H9 (cell line): ENCODE measurements around the gene S100P. TPM values are rescaled to one million over a fixed set of nuclear protein-coding genes. Genes with fewer than 3 reads are reported as not detected.

Experiments used
- DNase-seq: peaks from one replicate; pipeline ENCODE4 v3.0.0-alpha.2; 2017
- H2AFZ ChIP-seq: one replicate; pipeline ENCODE4 v1.6.1; 2013; ENCODE audit warnings: mild to moderate bottlenecking, low read length, control low read depth, moderate library complexity
- H2AK5ac ChIP-seq: 2 replicates; pipeline ENCODE4 v1.6.1; 2013; ENCODE audit warnings: low read length, control low read depth, mixed read lengths; ENCODE audit not compliant: insufficient read length
- H2BK120ac ChIP-seq: one replicate; pipeline ENCODE4 v1.6.1; 2013; ENCODE audit warnings: low read depth, mild to moderate bottlenecking, low read length, control low read depth, inconsistent platforms; ENCODE audit not compliant: poor library complexity, severe bottlenecking
- H2BK12ac ChIP-seq: 2 replicates; pipeline ENCODE4 v1.6.1; 2013; ENCODE audit warnings: low read length, control low read depth, mixed read lengths, low read depth; ENCODE audit not compliant: insufficient read length
- H2BK15ac ChIP-seq: 2 replicates; pipeline ENCODE4 v1.6.1; 2013; ENCODE audit warnings: low read depth, low read length, control low read depth
- H2BK20ac ChIP-seq: one replicate; pipeline ENCODE4 v1.6.1; 2013; ENCODE audit warnings: low read depth, mild to moderate bottlenecking, low read length, control low read depth, inconsistent platforms; ENCODE audit not compliant: poor library complexity, severe bottlenecking
- H2BK5ac ChIP-seq: 2 replicates; pipeline ENCODE4 v1.6.1; 2013; ENCODE audit warnings: low read length, control low read depth, mixed read lengths; ENCODE audit not compliant: insufficient read length
- H3K14ac ChIP-seq: 2 replicates; pipeline ENCODE4 v1.6.1; 2013; ENCODE audit warnings: low read length, control low read depth; ENCODE audit not compliant: insufficient read depth
- H3K18ac ChIP-seq: 2 replicates; pipeline ENCODE4 v1.6.1; 2013; ENCODE audit warnings: low read depth, mild to moderate bottlenecking, mixed read lengths, low read length, control low read depth; ENCODE audit not compliant: insufficient read length
- H3K23ac ChIP-seq: 2 replicates; pipeline ENCODE4 v1.6.1; 2013; ENCODE audit warnings: low read length, control low read depth, mixed read lengths, low read depth; ENCODE audit not compliant: insufficient read length
- H3K23me2 ChIP-seq: 2 replicates; pipeline ENCODE4 v1.6.1; 2013; ENCODE audit warnings: low read depth, mild to moderate bottlenecking, mixed read lengths, low read length, control low read depth; ENCODE audit not compliant: insufficient read length, poor library complexity, severe bottlenecking
- H3K27ac ChIP-seq: 2 replicates; pipeline ENCODE4 v1.5.1; 2013; ENCODE audit warnings: low read length, control low read depth, mixed read lengths, low read depth; ENCODE audit not compliant: insufficient read length
- H3K27me3 ChIP-seq: 2 replicates; pipeline ENCODE4 v1.6.1; 2013; ENCODE audit warnings: low read length, control low read depth, inconsistent platforms; ENCODE audit not compliant: insufficient read depth
- H3K4ac ChIP-seq: 2 replicates; pipeline ENCODE4 v1.6.1; 2013; ENCODE audit warnings: low read depth, mild to moderate bottlenecking, control low read depth, inconsistent platforms, low read length, moderate library complexity
- H3K4me1 ChIP-seq: 2 replicates; pipeline ENCODE4 v1.6.1; 2013; ENCODE audit warnings: low read length, control low read depth, inconsistent platforms; ENCODE audit not compliant: insufficient read depth
- H3K4me2 ChIP-seq: 2 replicates; pipeline ENCODE4 v1.6.1; 2013; ENCODE audit warnings: low read length, control low read depth, mixed read lengths; ENCODE audit not compliant: insufficient read length, insufficient read depth
- H3K56ac ChIP-seq: 2 replicates; pipeline ENCODE4 v1.6.1; 2013; ENCODE audit warnings: low read depth, mild to moderate bottlenecking, mixed read lengths, low read length, control low read depth; ENCODE audit not compliant: insufficient read length
- H3K79me1 ChIP-seq: 2 replicates; pipeline ENCODE4 v1.6.1; 2013; ENCODE audit warnings: low read depth, mild to moderate bottlenecking, moderate library complexity, low read length, control low read depth, inconsistent platforms; ENCODE audit not compliant: insufficient read depth, poor library complexity, severe bottlenecking
- H3K79me2 ChIP-seq: 2 replicates; pipeline ENCODE4 v1.6.1; 2013; ENCODE audit warnings: low read length, control low read depth, inconsistent platforms; ENCODE audit not compliant: insufficient read depth
- H3K9ac ChIP-seq: 2 replicates; pipeline ENCODE4 v1.6.1; 2013; ENCODE audit warnings: low read length, control low read depth, mixed read lengths; ENCODE audit not compliant: insufficient read length; ENCODE audit errors: extremely low read depth
- H3K9me3 ChIP-seq: one replicate; pipeline ENCODE4 v1.6.1; 2013; ENCODE audit warnings: low read depth, low read length, inconsistent platforms; ENCODE audit not compliant: control insufficient read depth
- H3T11ph ChIP-seq: one replicate; pipeline ENCODE4 v1.6.1; 2013; ENCODE audit warnings: mild to moderate bottlenecking, low read length, control low read depth, inconsistent platforms
- H4K20me1 ChIP-seq: one replicate; pipeline ENCODE4 v1.6.1; 2013; ENCODE audit not compliant: control insufficient read depth, insufficient read length, insufficient read depth
- H4K5ac ChIP-seq: 2 replicates; pipeline ENCODE4 v1.6.1; 2013; ENCODE audit warnings: low read depth, mild to moderate bottlenecking, mixed read lengths, low read length, control low read depth; ENCODE audit not compliant: insufficient read length
- H4K8ac ChIP-seq: replicated peaks from 2 replicates; pipeline ENCODE4 v1.6.1; 2013; ENCODE audit warnings: low read length, control low read depth, mixed read lengths, low read depth; ENCODE audit not compliant: insufficient read length
- H4K91ac ChIP-seq: 2 replicates; pipeline ENCODE4 v1.6.1; 2013; ENCODE audit warnings: low read depth, mild to moderate bottlenecking, moderate library complexity, mixed read lengths, low read length, control low read depth; ENCODE audit not compliant: insufficient read length
- H3K27ac Mint-ChIP-seq, 3 experiments: 2 replicates in 2 of 3; 3 replicates in 1 of 3; pipeline ENCODE4 v1.8.0; 2020 to 2021; ENCODE audit warnings: mixed read lengths in 3 of 3, mild to moderate bottlenecking in 1 of 3, moderate library complexity in 1 of 3
- H3K27me3 Mint-ChIP-seq: 2 replicates; pipeline ENCODE4 v1.8.0; 2021; ENCODE audit warnings: low read depth, mild to moderate bottlenecking, moderate library complexity, mixed read lengths
- H3K36me3 Mint-ChIP-seq, 3 experiments: 2 replicates in 2 of 3; 3 replicates in 1 of 3; pipeline ENCODE4 v1.8.0; 2020 to 2021; ENCODE audit warnings: low read depth in 3 of 3, mixed read lengths in 3 of 3; ENCODE audit not compliant: insufficient read depth in 1 of 3
- H3K4me1 Mint-ChIP-seq, 2 experiments: 2 replicates each; pipeline ENCODE4 v1.8.0; 2020; ENCODE audit warnings: mixed read lengths in 2 of 2
- H3K4me3 Mint-ChIP-seq, 2 experiments: 2 replicates in 1 of 2; 3 replicates in 1 of 2; pipeline ENCODE4 v1.8.0; 2020 to 2021; ENCODE audit warnings: mild to moderate bottlenecking in 2 of 2, mixed read lengths in 2 of 2, moderate library complexity in 1 of 2
- H3K9me3 Mint-ChIP-seq, 2 experiments: 2 replicates in 1 of 2; 3 replicates in 1 of 2; pipeline ENCODE4 v1.8.0; 2020; ENCODE audit warnings: mild to moderate bottlenecking in 2 of 2, mixed read lengths in 2 of 2, moderate library complexity in 1 of 2
- CTCF ChIP-seq: fragments of 200-600 bp; sonication (generic); conservative IDR thresholded peaks from 3 replicates; pipeline ENCODE4 v1.8.0; 2021; ENCODE audit warnings: antibody characterized with exemption, mild to moderate bottlenecking
- WGBS: extraction: QIAGEN DNeasy Blood & Tissue Kit; methylation state at CpG from one replicate; pipeline ENCODE4 v1.1.7; 2013; ENCODE audit warnings: missing lambda C conversion rate, low lambda C conversion rate, mixed read lengths; ENCODE audit not compliant: insufficient read length; ENCODE audit errors: extremely low coverage; 5-methylcytosine and 5-hydroxymethylcytosine counted together
- total RNA-seq: library from RNA; stranded (reverse); gene quantifications from 2 replicates; pipeline ENCODE4 v1.2.1, GENCODE V29; 2021

S100P gene
- total RNA-seq, 1 experiment from 2014 or later: not detected

GRCh38 chr4:6681191-6681590 lies 12.5 kb upstream of the S100P start:
- Histone ChIP-seq H2AK5ac (no peak overlapping the region), H3K9ac (no peak overlapping the region), H3K18ac (no peak overlapping the region), H3K23ac (no peak overlapping the region), H3K79me2 (peaks cover under 1% of the 10 kb centered on the region; the same call in 1 of the 2 replicates), H2BK20ac (no peak overlapping the region), H3K23me2 (no peaks in the 10 kb centered on the region), H2BK5ac (no peak overlapping the region), H3K9me3 (no peaks in the 10 kb centered on the region), H3K14ac (no peak overlapping the region; the same call in 1 of the 2 replicates), H3K27ac (no peak overlapping the region), H3K4me2 (no peak overlapping the region), H3K4me1 (peaks cover 1% of the 10 kb centered on the region; the same call in 1 of the 2 replicates), H3K56ac (no peak overlapping the region), H4K20me1 (no peaks in the 10 kb centered on the region), H3K4ac (no peak overlapping the region), H3K79me1 (peaks cover under 1% of the 10 kb centered on the region), H2BK120ac (no peak overlapping the region), H4K8ac (no peak overlapping the region), H2AFZ (no peak overlapping the region), H3T11ph (no peak overlapping the region), H2BK12ac (no peak overlapping the region), H2BK15ac (no peak overlapping the region), H4K91ac (no peak overlapping the region), H3K27me3 (no peaks in the 10 kb centered on the region), H4K5ac (no peak overlapping the region)
- H3K27ac Mint-ChIP-seq: no peak overlapping the region
- no peak overlapping the region for H3K4me3 Mint-ChIP-seq
- H3K4me1 Mint-ChIP-seq: peaks cover 9 to 11% of the 10 kb centered on the region in 2 experiments
- DNase-seq: no peak
- no peak; the same call in 2 of the 3 replicates for TF ChIP-seq CTCF
- peaks cover 15 to 19% (median 16%) of the 10 kb centered on the region in 3 experiments; a peak in 6 of 7 replicates for H3K36me3 Mint-ChIP-seq
- H3K9me3 Mint-ChIP-seq: no peaks in the 10 kb centered on the region; a peak in 3 of 5 replicates
- peaks cover 8% of the 10 kb centered on the region for H3K27me3 Mint-ChIP-seq
- no CpG with 5 or more reads among the region's 9 CpGs for WGBS
